Measurements from ENCODE around the gene LTC4S. TPM values are rescaled to one million over a fixed set of nuclear protein-coding genes. Genes with fewer than 3 reads are reported as not detected.

The LTC4S gene
- total RNA-seq, 1 experiment from 2014 or later = 2.2 TPM

DNA sequence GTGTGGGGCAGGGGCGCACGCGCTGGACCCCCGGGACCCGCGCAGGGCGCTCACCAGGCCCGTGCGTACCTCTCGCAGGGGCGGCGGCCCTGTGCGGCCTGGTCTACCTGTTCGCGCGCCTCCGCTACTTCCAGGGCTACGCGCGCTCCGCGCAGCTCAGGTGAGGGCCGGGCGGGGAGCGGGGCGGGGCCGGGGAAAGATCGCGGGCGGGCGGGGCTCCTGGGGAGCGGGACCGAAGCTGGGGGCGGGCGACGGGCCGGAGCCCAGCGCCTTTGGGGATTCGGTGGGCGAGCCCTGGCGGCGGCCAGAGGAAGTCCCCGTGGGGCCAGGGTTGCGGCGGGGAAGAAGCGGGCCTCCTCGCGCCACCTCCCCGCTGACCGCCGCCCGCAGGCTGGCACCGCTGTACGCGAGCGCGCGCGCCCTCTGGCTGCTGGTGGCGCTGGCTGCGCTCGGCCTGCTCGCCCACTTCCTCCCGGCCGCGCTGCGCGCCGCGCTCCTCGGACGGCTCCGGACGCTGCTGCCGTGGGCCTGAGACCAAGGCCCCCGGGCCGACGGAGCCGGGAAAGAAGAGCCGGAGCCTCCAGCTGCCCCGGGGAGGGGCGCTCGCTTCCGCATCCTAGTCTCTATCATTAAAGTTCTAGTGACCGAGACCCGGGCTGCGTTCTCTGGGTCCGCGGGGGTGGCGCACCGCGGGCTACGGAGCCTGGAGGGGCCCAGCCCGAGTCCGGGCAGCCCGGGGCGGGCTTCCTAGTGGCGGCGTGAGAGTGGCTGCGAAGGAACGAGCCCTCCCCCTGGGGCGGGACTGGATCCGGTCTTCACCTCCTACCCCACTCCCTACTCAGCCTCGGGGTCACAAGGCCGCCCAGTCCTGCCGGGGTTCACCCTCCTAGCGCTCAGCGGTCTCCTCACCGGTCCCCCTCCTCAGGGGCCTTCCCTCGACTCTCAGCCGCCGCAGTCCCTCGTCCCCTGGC lies 2.4 kb downstream of the LTC4S start:
- TF ChIP-seq CTCF (IDR thresholded peaks at IDR 0.05; ENCODE audit: unreplicated experiment) = peak; percentile 86
- Mint-ChIP-seq H3K27me3 (ENCODE audit: insufficient read depth, unreplicated experiment) (no peaks in the 10 kb centered on the region), H3K9me3 (ENCODE audit: unreplicated experiment) (no peaks in the 10 kb centered on the region), H3K4me1 (ENCODE audit: insufficient read depth, unreplicated experiment) (peaks cover 8% of the 10 kb centered on the region), H3K36me3 (ENCODE audit: insufficient read depth, unreplicated experiment) (peaks cover 39% of the 10 kb centered on the region), H3K4me3 (ENCODE audit: unreplicated experiment) (peak overlapping the region; percentile 71), H3K27ac (ENCODE audit: low read depth, unreplicated experiment) (peak overlapping the region; percentile 26)
- intact Hi-C loops (cut with micrococcal nuclease) = loop anchor here (1.0 to 2.0 kb wide), 3 partner anchors 33 to 111 kb away; partner anchors contain the start of genes MAML1 and TBC1D9B
- peak; percentile 88 for DNase-seq (ENCODE audit: unreplicated experiment)
- BruUV-seq (replicated peaks) = no TSS peak
- CTCF ChIA-PET = interaction anchor here (0.5 to 3.6 kb wide), 18 partner anchors 10 to 206 kb away, joined by 3 to 42 read pairs (median 4); partner anchors contain the start of genes CBY3 and SQSTM1
- POLR2A ChIA-PET = interaction anchor here (0.6 to 4.8 kb wide), 23 partner anchors 9 to 329 kb away, joined by 3 to 37 read pairs (median 4); partner anchors contain the start of genes HNRNPH1, MAML1, MRNIP and SQSTM1

DNA sequence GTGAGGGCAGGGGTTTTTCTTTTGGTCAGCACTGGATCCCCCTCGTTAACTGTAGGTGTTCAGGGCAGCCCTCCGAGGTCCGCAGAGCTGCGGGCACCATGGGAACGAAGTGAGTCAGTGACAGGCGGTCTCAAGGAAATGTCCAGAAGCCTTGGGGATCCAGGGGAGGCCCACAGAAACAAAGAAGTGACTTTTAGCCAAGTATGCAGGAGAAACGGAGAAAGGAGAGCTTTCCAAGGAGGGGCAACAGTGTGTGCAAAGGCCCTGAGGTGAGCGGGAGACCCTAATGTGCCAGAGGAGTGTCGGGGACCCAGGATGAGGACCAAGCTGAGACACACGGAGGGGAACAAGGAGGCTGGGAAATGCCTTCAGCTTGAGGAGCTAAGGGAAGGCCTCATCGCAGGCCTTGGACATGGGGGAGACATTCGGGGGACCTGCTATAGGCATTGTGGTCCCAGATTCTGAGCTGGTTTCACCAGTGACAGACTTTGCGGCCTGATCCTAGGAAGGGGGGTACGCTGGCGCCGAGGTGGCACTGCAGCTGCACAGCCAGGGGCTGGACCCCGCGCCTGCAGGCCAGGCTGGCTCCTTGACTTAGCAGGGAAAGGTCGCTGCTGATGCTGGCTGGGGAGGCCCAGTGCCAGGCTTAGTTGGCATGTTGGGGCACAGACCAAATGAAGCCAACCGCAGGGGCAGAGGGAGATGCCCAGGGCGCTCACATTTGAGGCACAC lies 3.3 kb downstream of the LTC4S start:
- Mint-ChIP-seq H3K36me3 (ENCODE audit: insufficient read depth, unreplicated experiment) (peaks cover 44% of the 10 kb centered on the region), H3K27ac (ENCODE audit: low read depth, unreplicated experiment) (peak overlapping the region; percentile 26), H3K27me3 (ENCODE audit: insufficient read depth, unreplicated experiment) (no peaks in the 10 kb centered on the region), H3K9me3 (ENCODE audit: unreplicated experiment) (no peaks in the 10 kb centered on the region), H3K4me3 (ENCODE audit: unreplicated experiment) (peak overlapping the region; percentile 71), H3K4me1 (ENCODE audit: insufficient read depth, unreplicated experiment) (peaks cover 8% of the 10 kb centered on the region)
- DNase-seq (ENCODE audit: unreplicated experiment) = no peak
- intact Hi-C loops (cut with micrococcal nuclease) = loop anchor here (1.0 to 2.0 kb wide), 3 partner anchors 34 to 110 kb away; partner anchors contain the start of genes MAML1 and TBC1D9B
- POLR2A ChIA-PET = interaction anchor here (0.6 to 4.8 kb wide), 17 partner anchors 9 to 238 kb away, joined by 3 to 37 read pairs (median 5); partner anchors contain the start of genes HNRNPH1, MAML1, MRNIP and SQSTM1
- TF ChIP-seq CTCF (IDR thresholded peaks at IDR 0.05; ENCODE audit: unreplicated experiment) = no peak
- CTCF ChIA-PET = interaction anchor here (0.5 to 3.6 kb wide), 20 partner anchors 9 to 205 kb away, joined by 3 to 42 read pairs (median 3); partner anchors contain the start of genes CBY3 and SQSTM1
- no TSS peak for BruUV-seq (replicated peaks)

DNA sequence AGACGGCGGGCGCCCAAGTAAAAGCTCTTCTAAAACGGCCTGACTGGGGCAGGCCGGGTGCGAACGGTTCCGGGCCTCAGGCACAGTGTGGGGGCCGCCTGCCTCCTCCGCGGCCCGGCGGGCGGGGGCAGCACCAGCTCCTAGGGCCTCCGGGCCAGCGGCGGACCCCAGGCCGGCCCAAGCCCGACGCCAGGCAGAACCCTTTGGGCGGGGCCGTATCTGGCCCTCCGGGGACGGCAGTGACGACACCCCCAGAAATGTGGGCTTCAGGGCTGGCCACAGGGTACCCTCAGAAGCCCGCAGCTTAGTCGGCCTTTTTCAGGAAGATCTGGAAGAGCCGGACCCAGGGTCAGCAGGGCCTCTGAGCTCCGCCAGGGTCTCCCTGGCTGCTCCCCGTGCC lies 4.0 kb downstream of the LTC4S start:
- no peak overlapping the region for H3K4me3 Mint-ChIP-seq (ENCODE audit: unreplicated experiment)
- no peak for DNase-seq (ENCODE audit: unreplicated experiment)
- ChIA-PET CTCF (interaction anchor here (0.5 to 3.6 kb wide), 8 partner anchors 14 to 45 kb away, joined by 3 to 42 read pairs (median 4); partner anchors contain the start of gene SQSTM1), POLR2A (interaction anchor here (0.9 to 4.8 kb wide), 12 partner anchors 8 to 177 kb away, joined by 3 to 37 read pairs (median 7); partner anchors contain the start of genes HNRNPH1, MAML1, MRNIP and SQSTM1)
- H3K27ac Mint-ChIP-seq (ENCODE audit: low read depth, unreplicated experiment) = peak overlapping the region; percentile 26
- no peak for TF ChIP-seq CTCF (IDR thresholded peaks at IDR 0.05; ENCODE audit: unreplicated experiment)
- no peaks in the 10 kb centered on the region for H3K27me3 Mint-ChIP-seq (ENCODE audit: insufficient read depth, unreplicated experiment)
- peaks cover 10% of the 10 kb centered on the region for H3K4me1 Mint-ChIP-seq (ENCODE audit: insufficient read depth, unreplicated experiment)
- TSS peak; percentile 45 for BruUV-seq (replicated peaks)
- H3K36me3 Mint-ChIP-seq (ENCODE audit: insufficient read depth, unreplicated experiment) = peaks cover 47% of the 10 kb centered on the region
- H3K9me3 Mint-ChIP-seq (ENCODE audit: unreplicated experiment) = no peaks in the 10 kb centered on the region
- intact Hi-C loops (cut with micrococcal nuclease) = loop anchor here (2.0 kb wide), 1 partner anchor 109 kb away; the partner anchor contains the start of gene TBC1D9B
